Bronchial epithelial cell (primary cell): Measurements from ENCODE around the gene SCYGR4. TPM values are rescaled to one million over a fixed set of nuclear protein-coding genes. Genes with fewer than 3 reads are reported as not detected.

Source experiments
- DNase-seq: peaks from one replicate; pipeline ENCODE4 v3.0.0-alpha.2; 2010; ENCODE audit warnings: low read depth
- FAIRE-seq: peaks from 2 replicates; lab custom pipeline; 2011; peaks lifted over from hg19 to GRCh38; lab: Jason Lieb, UNC
- H3K27me3 ChIP-seq: 2 replicates; pipeline ENCODE4 v1.5.1; 2011; ENCODE audit warnings: low read length; ENCODE audit not compliant: control insufficient read depth, insufficient read depth
- H3K36me3 ChIP-seq: 2 replicates; pipeline ENCODE4 v1.5.1; 2011; ENCODE audit warnings: low read length; ENCODE audit not compliant: control insufficient read depth, insufficient read depth
- H3K4me3 ChIP-seq: 2 replicates; pipeline ENCODE4 v1.5.1; 2011; ENCODE audit warnings: mild to moderate bottlenecking, low read depth, low read length, control low read depth
- CTCF ChIP-seq: IDR thresholded peaks from 2 replicates; pipeline ENCODE4 v1.5.1; 2011; ENCODE audit warnings: mild to moderate bottlenecking, moderate library complexity, low read length, control low read depth, inconsistent platforms; ENCODE audit not compliant: insufficient read depth, severe bottlenecking
- total RNA-seq: library from RNA; depleted of rRNA; stranded (reverse); fragments of >200 nt; gene quantifications from 2 replicates; pipeline ENCODE4 v1.2.1, GENCODE V29; 2014

The SCYGR4 gene
- total RNA-seq, 1 donor from 2014 or later, result not detected

GRCh38 chr2:227577555-227577954, 39.7 kb upstream of the SCYGR4 start:
- Histone ChIP-seq H3K27me3 (no peaks in the 10 kb centered on the region), H3K36me3 (no peaks in the 10 kb centered on the region), H3K4me3 (no peak overlapping the region)
- no peak for TF ChIP-seq CTCF
- DNase-seq (no peak), FAIRE-seq (no peak)

GRCh38 chr2:227578642-227579041, 38.7 kb upstream of the SCYGR4 start:
- Histone ChIP-seq H3K4me3 (no peak overlapping the region), H3K36me3 (no peaks in the 10 kb centered on the region), H3K27me3 (no peaks in the 10 kb centered on the region)
- FAIRE-seq (no peak), DNase-seq (no peak)
- TF ChIP-seq CTCF, result no peak

- Histone ChIP-seq H3K27me3 (no peaks in the 10 kb centered on the region), H3K4me3 (no peak overlapping the region), H3K36me3 (no peaks in the 10 kb centered on the region)
- FAIRE-seq (no peak), DNase-seq (no peak)
- TF ChIP-seq CTCF, result no peak
Observed at GRCh38 chr2:227579791-227580190, 37.5 kb upstream of the SCYGR4 start.

- Histone ChIP-seq H3K4me3 (no peak overlapping the region), H3K27me3 (no peaks in the 10 kb centered on the region), H3K36me3 (no peaks in the 10 kb centered on the region)
- TF ChIP-seq CTCF, result no peak
- FAIRE-seq, result no peak
- DNase-seq, result no peak
Observed at GRCh38 chr2:227582369-227582768, 34.9 kb upstream of the SCYGR4 start.

- DNase-seq (peak; percentile 25), FAIRE-seq (no peak)
- no peaks in the 10 kb centered on the region for H3K27me3 ChIP-seq
- TF ChIP-seq CTCF, result no peak
- no peaks in the 10 kb centered on the region for H3K36me3 ChIP-seq
- H3K4me3 ChIP-seq, result no peak overlapping the region
Observed at GRCh38 chr2:227592694-227593387, 24.5 kb upstream of the SCYGR4 start.

- FAIRE-seq (no peak), DNase-seq (no peak)
- Histone ChIP-seq H3K27me3 (no peaks in the 10 kb centered on the region), H3K4me3 (no peak overlapping the region), H3K36me3 (no peaks in the 10 kb centered on the region)
- TF ChIP-seq CTCF, result no peak
Observed at GRCh38 chr2:227595797-227596196, 21.5 kb upstream of the SCYGR4 start.
